Heart left ventricle (tissue), 16 donors: ENCODE results near the gene USP35. TPM values are rescaled to one million over a fixed set of nuclear protein-coding genes. Genes with fewer than 3 reads are reported as not detected.

Experiments used
- ATAC-seq, 4 donors: fragments of 200-7000 bp; cut with Tn5 transposase; one replicate each; pipeline ENCODE4 v1.9.1; 2020 to 2022; ENCODE audit warnings: moderate library complexity in 4 of 4, mild to moderate bottlenecking in 3 of 4, moderate number of reproducible peaks in 1 of 4
- DNase-seq, 5 donors: peaks; one replicate each; pipeline ENCODE4 v3.0.0-alpha.2; 2020
- H3K27ac ChIP-seq, 12 donors: fragments of 200-600 bp; sonication (generic) in 4 of 12; one replicate each; pipeline versions ENCODE4 v1.5.0 to v1.8.0; 2016 to 2022; ENCODE audit warnings: mild to moderate bottlenecking in 2 of 12
- H3K27me3 ChIP-seq, 9 donors: fragments of 200-600 bp; sonication (generic) in 2 of 9; one replicate each; pipeline versions ENCODE4 v1.5.1 to v1.8.0; 2016 to 2022; ENCODE audit warnings: mild to moderate bottlenecking in 3 of 9
- H3K36me3 ChIP-seq, 9 donors: fragments of 200-600 bp; sonication (generic) in 2 of 9; one replicate each; pipeline versions ENCODE4 v1.5.0 to v1.8.0; 2018 to 2022; ENCODE audit warnings: mild to moderate bottlenecking in 2 of 9
- H3K4me1 ChIP-seq, 12 donors: fragments of 200-600 bp; sonication (generic) in 4 of 12; one replicate each; pipeline versions ENCODE4 v1.5.0 to v1.8.0; 2016 to 2022; ENCODE audit warnings: mild to moderate bottlenecking in 3 of 12
- H3K4me3 ChIP-seq, 12 donors: fragments of 200-600 bp; sonication (generic) in 4 of 12; one replicate each; pipeline versions ENCODE4 v1.5.0 to v1.8.0; 2017 to 2022; ENCODE audit warnings: mild to moderate bottlenecking in 9 of 12, moderate library complexity in 4 of 12
- H3K9me3 ChIP-seq, 12 donors: fragments of 200-600 bp; sonication (generic) in 4 of 12; one replicate each; pipeline versions ENCODE4 v1.5.0 to v1.8.0; 2016 to 2022; ENCODE audit warnings: mild to moderate bottlenecking in 1 of 12
- CTCF ChIP-seq, 12 donors: fragments of 200-600 bp; sonication (generic) in 4 of 12; IDR thresholded peaks; one replicate each; pipeline versions ENCODE4 v1.5.0 to v1.8.0; 2018 to 2022; ENCODE audit warnings: antibody characterized with exemption in 12 of 12, mild to moderate bottlenecking in 5 of 12
- POLR2A ChIP-seq, 2 donors: fragments of 450-650 bp; IDR thresholded peaks; one replicate each; pipeline ENCODE4 v1.6.1; 2017; ENCODE audit warnings: antibody characterized with exemption in 2 of 2, mild to moderate bottlenecking in 2 of 2, moderate library complexity in 2 of 2
- WGBS, 4 donors: extraction: QIAGEN DNeasy Blood & Tissue Kit in 2 of 4; methylation state at CpG; one replicate each; pipeline versions ENCODE4 v1.1.5 to v1.1.7; 2013 to 2018; 5-methylcytosine and 5-hydroxymethylcytosine counted together
- intact Hi-C, 10 donors: fragments of 100-400 bp; cut with DNase I; formaldehyde crosslinking; loops; one replicate each; pipeline versions ENCODE4 v1.11.1 to v1.14.2; 2022
- polyA plus RNA-seq, 2 donors: library from polyadenylated mRNA; stranded (reverse); fragments of 200-250 nt; gene quantifications; one replicate each; pipeline ENCODE4 v1.2.3, GENCODE V29; 2013
- total RNA-seq, 9 donors: library from RNA; depleted of rRNA in 2 of 9; stranded (reverse); fragments of >200 nt in 2 of 9; fragmentation: NEBNext Ultra II Directional in 3 of 9; extraction: Animal tissue kit (Norgen Biotek cat#: 25700) in 3 of 9; gene quantifications; one replicate each; pipeline versions ENCODE4 v1.1.0 to v1.2.4, GENCODE V29; 2016 to 2023
- donor health status: ischemic (EF 13 %, LVEDD 7.1; RV severe dilation, severe dysfunction).
- donor health status: healthy with polysubstance abuse.
- donor health status: DM: no; HTN: yes; CAD: no.
- donor health status: DM: no; HTN: no; CAD: no.
- donor health status: ischemic (EF 25% LVEDD 6.9; RV normal size, moderate dysfunction).
- donor health status: ischemic (EF 25% LVEDD 5.7; RV mildly dilated, moderate dysfunction).
- donor health status: healthy.
- donor health status: DM: yes; HTN: yes; CAD: no.
- donor health status: ischemic (EF 35%, LVEDD 5.7; RV mildly dilated, moderate dysfunction).
- donor health status: nonischemic (EF 11% LVEDD 7.7; RV severe dilation, severe dysfunction).
- donor health status: DM: yes; HTN: yes; CAD: no.
- donor health status: PGD.
- donor health status: ischemic (EF 29% LVEDD 5.4; RV normal size, mild dysfunction).
- donor health status: nonischemic (EF 23%, LVEDD 6.1; RV moderate dilation, normal function).

Gene USP35
- total and polyA plus RNA-seq, 11 donors: 4.5 to 8.1 (median 5.3) TPM

- TF ChIP-seq POLR2A (IDR thresholded peaks at IDR 0.05): no peak
- no peak for TF ChIP-seq CTCF (IDR thresholded peaks at IDR 0.05)
- WGBS, 4 donors: 92 to 98% (median 97%) methylated on average over 14 of the region's 14 CpGs
- H3K36me3 ChIP-seq: peaks cover 0 to 91% (median 83%) of the 10 kb centered on the region in 9 donors
- no peak overlapping the region for H3K4me3 ChIP-seq
- peaks cover 0 to 5% (median 0%) of the 10 kb centered on the region in 12 donors for H3K4me1 ChIP-seq
- intact Hi-C loops: no loop called here
- no peak overlapping the region for H3K27ac ChIP-seq
- H3K27me3 ChIP-seq: no peaks in the 10 kb centered on the region
- H3K9me3 ChIP-seq: no peaks in the 10 kb centered on the region
- ATAC-seq (no peak), DNase-seq (no peak)
Observed at GRCh38 chr11:78217650-78218541, 29.2 kb downstream of the USP35 start.

- Histone ChIP-seq H3K9me3 (no peaks in the 10 kb centered on the region), H3K36me3 (peaks cover 0 to 96% (median 91%) of the 10 kb centered on the region in 9 donors), H3K4me3 (no peak overlapping the region), H3K27ac (no peak overlapping the region), H3K27me3 (no peaks in the 10 kb centered on the region), H3K4me1 (no peaks in the 10 kb centered on the region)
- 80 to 86% (median 83%) methylated on average over 11 of the region's 11 CpGs for WGBS, 4 donors
- TF ChIP-seq CTCF (IDR thresholded peaks at IDR 0.05) (no peak), POLR2A (IDR thresholded peaks at IDR 0.05) (no peak)
- intact Hi-C loops: no loop called here
- DNase-seq: peak in 1 of 5 donors; percentile 11
- ATAC-seq: no peak
Observed at GRCh38 chr11:78218707-78219492, 30.2 kb downstream of the USP35 start.

- WGBS, 4 donors: 93 to 100% (median 95%) methylated on average over 6 to 7 of the region's 7 CpGs
- no peak for ATAC-seq
- no peak for TF ChIP-seq POLR2A (IDR thresholded peaks at IDR 0.05)
- no peak for TF ChIP-seq CTCF (IDR thresholded peaks at IDR 0.05)
- Histone ChIP-seq H3K9me3 (no peaks in the 10 kb centered on the region), H3K36me3 (peaks cover 0 to 98% (median 95%) of the 10 kb centered on the region in 9 donors), H3K27ac (no peak overlapping the region), H3K4me1 (no peaks in the 10 kb centered on the region), H3K27me3 (no peaks in the 10 kb centered on the region), H3K4me3 (no peak overlapping the region)
- intact Hi-C loops: loop anchor here in 1 of 10 donors (5.0 kb wide), 1 partner anchor 348 kb away; no protein-coding TSS in a partner anchor
- DNase-seq: peak in 1 of 5 donors; percentile 5
Observed at GRCh38 chr11:78219493-78220217, 30.9 kb downstream of the USP35 start.
